GM13976 (cell line): ENCODE data around the gene LMTK3.
A peak's percentile ranks its signal among the peaks of the same experiment; 100 is the strongest.

ENCODE experiments used
- DNase-seq: peaks from one replicate; pipeline ENCODE4 v3.0.0; 2012; ENCODE audit warnings: low spot score
- CTCF ChIP-seq: IDR thresholded peaks from 2 replicates; pipeline ENCODE4 v1.5.1; 2012; ENCODE audit warnings: borderline replicate concordance, mild to moderate bottlenecking; ENCODE audit not compliant: insufficient read depth; ENCODE audit errors: extremely low read depth, missing control alignments, control extremely low read depth
- in situ Hi-C: fragments of 300-500 bp; cut with MboI; formaldehyde crosslinking; loops from one replicate; pipeline ENCODE4 v1.12.0; 2022; ENCODE audit warnings: low sequenced_read_pairs, mixed read lengths, inconsistent platforms; ENCODE audit not compliant: unreplicated experiment

The LMTK3 gene

GRCh38 chr19:48470856-48471255, 40.8 kb downstream of the LMTK3 start:
- no peak for DNase-seq
- no peak for TF ChIP-seq CTCF
- in situ Hi-C loops = no loop called here

GRCh38 chr19:48469934-48470680, 41.5 kb downstream of the LMTK3 start:
- no peak for DNase-seq
- in situ Hi-C loops = no loop called here
- no peak for TF ChIP-seq CTCF

- in situ Hi-C loops = no loop called here
- peak; percentile 80 for DNase-seq
- no peak for TF ChIP-seq CTCF
Measured at GRCh38 chr19:48469289-48469881, 42.2 kb downstream of the LMTK3 start, which contains the start of gene CYTH2. TSS of gene CYTH2 (plus strand) at chr19:48469369. CDS start at chr19:48469508, 139 bp downstream.

GRCh38 chr19:48468772-48469288, 42.8 kb downstream of the LMTK3 start:
- peak; percentile 98 for DNase-seq

GRCh38 chr19:48466561-48467325, 44.9 kb downstream of the LMTK3 start:
- no peak for TF ChIP-seq CTCF
- in situ Hi-C loops = no loop called here
- DNase-seq = no peak

More at GRCh38 chr19:48468772-48469288, 42.8 kb downstream of the LMTK3 start:
- TF ChIP-seq CTCF = no peak
- in situ Hi-C loops = no loop called here

- no peak for TF ChIP-seq CTCF
- in situ Hi-C loops = no loop called here
- DNase-seq = no peak
Measured at GRCh38 chr19:48465215-48465614, 46.4 kb downstream of the LMTK3 start.
